Mesenchymal stem cell (in vitro differentiated cells and primary cell): Measurements from ENCODE around the gene PLXNA1.

Source experiments
- DNase-seq: peaks from one replicate; pipeline ENCODE4 v3.0.0-alpha.2; 2013
- H2AFZ ChIP-seq: one replicate; pipeline ENCODE4 v1.6.1; 2013; ENCODE audit warnings: low read depth, mild to moderate bottlenecking, control low read depth, inconsistent platforms, low read length, moderate library complexity
- H2AK5ac ChIP-seq: 2 replicates; pipeline ENCODE4 v1.6.1; 2013; ENCODE audit warnings: low read length, moderate library complexity, mild to moderate bottlenecking, inconsistent platforms; ENCODE audit not compliant: severe bottlenecking
- H2BK120ac ChIP-seq: one replicate; pipeline ENCODE4 v1.6.1; 2013; ENCODE audit warnings: low read depth, mild to moderate bottlenecking, inconsistent platforms, low read length, moderate library complexity
- H2BK12ac ChIP-seq, 2 experiments: one replicate each; pipeline ENCODE4 v1.6.1; 2013; ENCODE audit warnings: inconsistent platforms in 2 of 2, low read length in 2 of 2, mild to moderate bottlenecking in 2 of 2, moderate library complexity in 2 of 2, control low read depth in 1 of 2
- H2BK15ac ChIP-seq: one replicate; pipeline ENCODE4 v1.6.1; 2013; ENCODE audit warnings: mild to moderate bottlenecking, low read depth, inconsistent platforms; ENCODE audit not compliant: poor library complexity, severe bottlenecking
- H2BK5ac ChIP-seq: 2 replicates; pipeline ENCODE4 v1.6.1; 2013; ENCODE audit warnings: low read depth, mild to moderate bottlenecking, low read length, control low read depth, inconsistent platforms; ENCODE audit not compliant: poor library complexity, severe bottlenecking
- H3K14ac ChIP-seq, 2 experiments: one replicate each; pipeline ENCODE4 v1.6.1; 2013; ENCODE audit warnings: inconsistent platforms in 2 of 2, low read length in 2 of 2, control low read depth in 1 of 2, mild to moderate bottlenecking in 1 of 2, moderate library complexity in 1 of 2
- H3K18ac ChIP-seq, 2 experiments: one replicate each; pipeline ENCODE4 v1.6.1; 2013; ENCODE audit warnings: inconsistent platforms in 2 of 2, low read length in 2 of 2, control low read depth in 1 of 2, low read depth in 1 of 2, mild to moderate bottlenecking in 1 of 2
- H3K23ac ChIP-seq, 2 experiments: one replicate each; pipeline ENCODE4 v1.6.1; 2013; ENCODE audit warnings: inconsistent platforms in 2 of 2, low read length in 2 of 2, mild to moderate bottlenecking in 2 of 2, moderate library complexity in 2 of 2, control low read depth in 1 of 2
- H3K27ac ChIP-seq: 2 replicates; pipeline ENCODE4 v1.5.1; 2013; ENCODE audit warnings: mild to moderate bottlenecking, moderate library complexity, low read length, control low read depth, inconsistent platforms; ENCODE audit not compliant: poor library complexity, severe bottlenecking
- H3K27me3 ChIP-seq, 2 experiments: 2 replicates each; pipeline versions ENCODE4 v1.6.1 to v1.7.0; 2013; ENCODE audit warnings: low read length in 2 of 2, mild to moderate bottlenecking in 2 of 2, moderate library complexity in 2 of 2, control low read depth in 1 of 2, inconsistent platforms in 1 of 2; ENCODE audit not compliant: control insufficient read depth in 1 of 2, insufficient read depth in 1 of 2
- H3K36me3 ChIP-seq, 2 experiments: 2 replicates each; pipeline versions ENCODE4 v1.6.1 to v1.7.0; 2013; ENCODE audit warnings: low read length in 2 of 2, control low read depth in 1 of 2, inconsistent platforms in 1 of 2, low read depth in 1 of 2, mild to moderate bottlenecking in 1 of 2; ENCODE audit not compliant: insufficient read depth in 2 of 2, control insufficient read depth in 1 of 2
- H3K4ac ChIP-seq, 2 experiments: one replicate each; pipeline ENCODE4 v1.6.1; 2013; ENCODE audit warnings: inconsistent platforms in 2 of 2, low read length in 2 of 2, mild to moderate bottlenecking in 2 of 2, moderate library complexity in 2 of 2, control low read depth in 1 of 2, low read depth in 1 of 2
- H3K4me1 ChIP-seq: 2 replicates; pipeline ENCODE4 v1.6.1; 2013; ENCODE audit warnings: low read depth, low read length, control low read depth; ENCODE audit not compliant: control insufficient read depth, insufficient read depth
- H3K4me2 ChIP-seq: 2 replicates; pipeline ENCODE4 v1.6.1; 2013; ENCODE audit warnings: low read length, mild to moderate bottlenecking, inconsistent platforms; ENCODE audit not compliant: poor library complexity, severe bottlenecking
- H3K4me3 ChIP-seq, 2 experiments: 2 replicates each; pipeline versions ENCODE4 v1.5.1 to v1.7.0; 2013; ENCODE audit warnings: low read length in 2 of 2, mild to moderate bottlenecking in 2 of 2, control low read depth in 1 of 2, low read depth in 1 of 2; ENCODE audit not compliant: insufficient read depth in 1 of 2
- H3K79me1 ChIP-seq: replicated peaks from 2 replicates; pipeline ENCODE4 v1.6.1; 2013; ENCODE audit warnings: mild to moderate bottlenecking, control low read depth, low read length, inconsistent platforms; ENCODE audit not compliant: poor library complexity, severe bottlenecking
- H3K9ac ChIP-seq: 2 replicates; pipeline ENCODE4 v1.7.0; 2013; ENCODE audit warnings: mild to moderate bottlenecking, low read length, moderate library complexity
- H3K9me3 ChIP-seq: 2 replicates; pipeline ENCODE4 v1.7.0; 2013; ENCODE audit warnings: mild to moderate bottlenecking, low read length; ENCODE audit not compliant: control insufficient read depth
- H4K8ac ChIP-seq: one replicate; pipeline ENCODE4 v1.6.1; 2013; ENCODE audit warnings: inconsistent platforms, mild to moderate bottlenecking, low read length, moderate library complexity
- H4K91ac ChIP-seq: one replicate; pipeline ENCODE4 v1.6.1; 2013; ENCODE audit warnings: mild to moderate bottlenecking, low read length, inconsistent platforms
- WGBS: methylation state at CpG from one replicate; pipeline ENCODE4 v1.1.7; 2013; ENCODE audit warnings: mixed read lengths; 5-methylcytosine and 5-hydroxymethylcytosine counted together

PLXNA1 gene

GRCh38 chr3:126977821-126978220 lies 5.1 kb upstream of the PLXNA1 start:
- WGBS: 92% methylated on average over 6 of the region's 6 CpGs

GRCh38 chr3:126978291-126978690 lies 4.6 kb upstream of the PLXNA1 start:
- Histone ChIP-seq H2BK5ac (no peak overlapping the region), H3K9ac (no peak overlapping the region), H2BK15ac (no peak overlapping the region), H2AK5ac (no peak overlapping the region), H2BK120ac (no peak overlapping the region), H3K27ac (no peak overlapping the region), H2BK12ac (no peak overlapping the region), H4K91ac (peak overlapping the region; percentile 16), H2AFZ (no peak overlapping the region), H3K18ac (no peak overlapping the region), H3K4ac (no peak overlapping the region), H3K79me1 (no peaks in the 10 kb centered on the region), H3K14ac (peak overlapping the region in 1 of 2 experiments; percentile 1), H3K4me1 (peaks cover 10% of the 10 kb centered on the region), H4K8ac (no peak overlapping the region), H3K4me2 (no peak overlapping the region), H3K27me3 (no peaks in the 10 kb centered on the region), H3K36me3 (no peaks in the 10 kb centered on the region), H3K9me3 (peaks cover 13% of the 10 kb centered on the region), H3K4me3 (no peak overlapping the region), H3K23ac (no peak overlapping the region)
- WGBS: 95% methylated on average over 5 of the region's 5 CpGs
- DNase-seq: no peak

More at GRCh38 chr3:126977821-126978220, 5.1 kb upstream of the PLXNA1 start:
- H2AFZ ChIP-seq: no peak overlapping the region
- H3K9ac ChIP-seq: no peak overlapping the region
- no peak overlapping the region for H3K27ac ChIP-seq
- H3K9me3 ChIP-seq: peaks cover 13% of the 10 kb centered on the region
- peak overlapping the region in 1 of 2 experiments; percentile 11 for H2BK12ac ChIP-seq
- H3K4me3 ChIP-seq: no peak overlapping the region
- H3K14ac ChIP-seq: no peak overlapping the region
- no peak for DNase-seq
- no peak overlapping the region for H3K23ac ChIP-seq
- no peak overlapping the region for H2BK120ac ChIP-seq
- no peak overlapping the region for H3K18ac ChIP-seq
- H3K4ac ChIP-seq: no peak overlapping the region
- no peak overlapping the region for H4K8ac ChIP-seq
- H3K4me2 ChIP-seq: no peak overlapping the region
- no peak overlapping the region for H2BK15ac ChIP-seq
- no peak overlapping the region for H2AK5ac ChIP-seq
- no peaks in the 10 kb centered on the region for H3K79me1 ChIP-seq
- peaks cover 10% of the 10 kb centered on the region for H3K4me1 ChIP-seq
- no peaks in the 10 kb centered on the region for H3K36me3 ChIP-seq
- H3K27me3 ChIP-seq: no peaks in the 10 kb centered on the region
- no peak overlapping the region for H2BK5ac ChIP-seq
- H4K91ac ChIP-seq: no peak overlapping the region

- Histone ChIP-seq H3K9ac (no peak overlapping the region), H3K4me1 (peaks cover 11% of the 10 kb centered on the region), H2AK5ac (no peak overlapping the region), H3K36me3 (no peaks in the 10 kb centered on the region), H4K8ac (peak overlapping the region; percentile 19), H4K91ac (peak overlapping the region; percentile 9), H2BK5ac (no peak overlapping the region), H3K4ac (no peak overlapping the region), H3K27ac (no peak overlapping the region), H3K9me3 (peaks cover 9% of the 10 kb centered on the region), H2BK12ac (peak overlapping the region; percentile 37 to 49), H3K79me1 (no peaks in the 10 kb centered on the region), H3K18ac (peak overlapping the region in 1 of 2 experiments; percentile 28), H2BK120ac (no peak overlapping the region), H2AFZ (peak overlapping the region; percentile 6), H3K27me3 (no peaks in the 10 kb centered on the region), H3K4me3 (no peak overlapping the region), H3K23ac (peak overlapping the region in 1 of 2 experiments; percentile 5), H2BK15ac (no peak overlapping the region), H3K4me2 (no peak overlapping the region), H3K14ac (no peak overlapping the region)
- DNase-seq: no peak
- WGBS: 45% methylated on average over 5 of the region's 5 CpGs
Measured at GRCh38 chr3:126979046-126979628, 3.8 kb upstream of the PLXNA1 start.

GRCh38 chr3:126980266-126980811 lies 2.6 kb upstream of the PLXNA1 start:
- 94% methylated on average over 15 of the region's 15 CpGs for WGBS
- Histone ChIP-seq H3K4me3 (no peak overlapping the region), H3K4me1 (peaks cover 23% of the 10 kb centered on the region), H3K27ac (no peak overlapping the region), H3K23ac (no peak overlapping the region), H2AFZ (no peak overlapping the region), H3K4ac (no peak overlapping the region), H3K79me1 (peaks cover 3% of the 10 kb centered on the region), H2BK5ac (no peak overlapping the region), H3K14ac (no peak overlapping the region), H3K4me2 (no peak overlapping the region), H2BK15ac (no peak overlapping the region), H3K27me3 (no peaks in the 10 kb centered on the region), H3K9ac (no peak overlapping the region), H3K9me3 (no peaks in the 10 kb centered on the region), H2AK5ac (no peak overlapping the region), H3K18ac (peak overlapping the region in 1 of 2 experiments; percentile 9), H3K36me3 (peaks cover 0 to 4% of the 10 kb centered on the region in 2 experiments), H4K91ac (no peak overlapping the region), H2BK120ac (no peak overlapping the region), H2BK12ac (peak overlapping the region in 1 of 2 experiments; percentile 56), H4K8ac (no peak overlapping the region)
- DNase-seq: no peak
